GM21825 (cell line): ENCODE data around the gene ANAPC5.
"Not testable (repeated sequence)": the region's sequence is repeated elsewhere in the genome, so short reads cannot be mapped to it uniquely, and the experiment has no call there.

Experiments used
- ATAC-seq: cut with Tn5 transposase; IDR thresholded peaks from one replicate; pipeline ENCODE4 v1.9.1; 2021; ENCODE audit warnings: mild to moderate bottlenecking, moderate library complexity; ENCODE audit not compliant: unreplicated experiment

ANAPC5 gene, protein sequence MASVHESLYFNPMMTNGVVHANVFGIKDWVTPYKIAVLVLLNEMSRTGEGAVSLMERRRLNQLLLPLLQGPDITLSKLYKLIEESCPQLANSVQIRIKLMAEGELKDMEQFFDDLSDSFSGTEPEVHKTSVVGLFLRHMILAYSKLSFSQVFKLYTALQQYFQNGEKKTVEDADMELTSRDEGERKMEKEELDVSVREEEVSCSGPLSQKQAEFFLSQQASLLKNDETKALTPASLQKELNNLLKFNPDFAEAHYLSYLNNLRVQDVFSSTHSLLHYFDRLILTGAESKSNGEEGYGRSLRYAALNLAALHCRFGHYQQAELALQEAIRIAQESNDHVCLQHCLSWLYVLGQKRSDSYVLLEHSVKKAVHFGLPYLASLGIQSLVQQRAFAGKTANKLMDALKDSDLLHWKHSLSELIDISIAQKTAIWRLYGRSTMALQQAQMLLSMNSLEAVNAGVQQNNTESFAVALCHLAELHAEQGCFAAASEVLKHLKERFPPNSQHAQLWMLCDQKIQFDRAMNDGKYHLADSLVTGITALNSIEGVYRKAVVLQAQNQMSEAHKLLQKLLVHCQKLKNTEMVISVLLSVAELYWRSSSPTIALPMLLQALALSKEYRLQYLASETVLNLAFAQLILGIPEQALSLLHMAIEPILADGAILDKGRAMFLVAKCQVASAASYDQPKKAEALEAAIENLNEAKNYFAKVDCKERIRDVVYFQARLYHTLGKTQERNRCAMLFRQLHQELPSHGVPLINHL

DNA sequence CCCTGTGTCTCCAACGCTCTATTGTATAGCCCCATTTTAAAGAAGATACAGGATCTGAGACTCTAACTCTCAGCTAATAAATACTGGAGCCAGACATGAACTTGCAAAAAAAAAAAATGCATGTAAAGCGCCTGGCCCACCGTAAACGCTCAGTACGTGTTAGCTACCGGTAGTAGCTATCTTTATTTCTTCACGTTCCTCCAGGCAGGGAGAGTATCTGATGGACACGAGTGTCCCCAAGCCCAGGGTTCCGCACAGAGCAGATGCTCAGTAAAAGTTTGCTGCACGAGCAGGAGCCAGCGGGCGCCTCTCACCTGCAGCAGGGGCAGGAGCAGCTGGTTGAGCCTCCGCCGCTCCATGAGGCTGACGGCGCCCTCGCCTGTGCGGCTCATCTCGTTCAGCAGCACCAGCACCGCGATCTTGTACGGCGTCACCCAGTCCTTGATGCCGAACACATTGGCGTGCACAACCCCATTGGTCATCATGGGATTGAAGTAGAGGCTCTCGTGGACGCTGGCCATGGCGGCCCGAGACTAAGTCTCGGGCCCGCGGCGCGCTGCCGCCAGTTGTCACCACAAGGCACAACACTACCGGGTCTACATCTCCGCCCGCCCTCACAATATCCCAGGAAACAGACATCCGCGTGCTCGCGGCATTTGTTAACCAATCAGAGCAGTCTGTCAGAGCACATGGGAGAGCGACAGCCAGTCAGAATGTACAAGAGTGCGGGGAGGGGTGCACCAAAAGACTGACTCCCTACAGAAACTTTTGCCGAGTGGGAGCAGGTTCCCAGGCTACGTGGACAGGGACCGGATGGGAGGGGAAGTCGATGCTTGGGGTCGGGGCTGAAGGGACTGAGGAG lies at the start of gene ANAPC5:
ANAPC5 (minus strand) TSS at position 592 of the 862 bp plus-strand sequence; CDS start at position 521, 71 bp downstream.
- peak; percentile 96 for ATAC-seq

DNA sequence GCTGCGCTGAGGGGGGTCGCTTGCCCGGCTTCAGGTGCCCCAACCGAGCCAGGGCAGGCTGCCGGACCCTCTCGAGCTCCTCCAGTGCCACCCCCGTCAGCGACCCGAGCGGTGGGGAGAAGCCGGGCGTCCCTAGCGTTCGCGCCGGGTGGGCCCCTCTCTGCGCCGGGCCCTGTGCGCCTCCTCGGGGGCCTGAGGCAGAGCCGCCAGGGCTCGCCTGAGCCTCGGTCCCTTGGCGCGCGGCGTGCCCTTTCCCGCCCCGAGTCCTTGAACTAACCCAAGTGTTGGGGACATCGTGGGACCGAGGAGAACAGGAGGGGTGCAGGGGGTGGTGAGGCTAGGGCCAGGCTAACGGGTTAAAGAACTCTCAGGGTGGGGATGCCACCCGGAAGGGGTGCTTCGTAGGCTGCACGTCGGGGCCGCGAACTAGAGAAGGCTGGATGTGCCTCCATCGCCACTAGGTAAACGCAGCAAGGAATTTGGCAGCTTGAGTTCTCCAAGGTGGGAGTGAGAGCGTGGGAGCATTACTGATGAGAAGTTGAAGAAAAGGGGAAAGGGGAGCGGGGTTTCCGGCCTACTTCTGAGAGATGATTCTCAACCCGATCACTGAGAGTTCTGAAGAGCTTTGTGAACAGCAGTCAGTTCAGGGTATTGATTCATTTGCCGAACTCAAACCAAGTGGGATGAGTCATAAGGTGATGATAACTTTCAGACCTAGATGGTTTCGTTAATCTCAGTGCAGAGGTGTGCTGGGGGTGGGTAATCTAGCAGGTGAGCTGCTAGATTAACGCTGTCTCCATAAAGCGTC lies 48.3 kb upstream of the ANAPC5 start:
- ATAC-seq = peak; percentile 32

DNA sequence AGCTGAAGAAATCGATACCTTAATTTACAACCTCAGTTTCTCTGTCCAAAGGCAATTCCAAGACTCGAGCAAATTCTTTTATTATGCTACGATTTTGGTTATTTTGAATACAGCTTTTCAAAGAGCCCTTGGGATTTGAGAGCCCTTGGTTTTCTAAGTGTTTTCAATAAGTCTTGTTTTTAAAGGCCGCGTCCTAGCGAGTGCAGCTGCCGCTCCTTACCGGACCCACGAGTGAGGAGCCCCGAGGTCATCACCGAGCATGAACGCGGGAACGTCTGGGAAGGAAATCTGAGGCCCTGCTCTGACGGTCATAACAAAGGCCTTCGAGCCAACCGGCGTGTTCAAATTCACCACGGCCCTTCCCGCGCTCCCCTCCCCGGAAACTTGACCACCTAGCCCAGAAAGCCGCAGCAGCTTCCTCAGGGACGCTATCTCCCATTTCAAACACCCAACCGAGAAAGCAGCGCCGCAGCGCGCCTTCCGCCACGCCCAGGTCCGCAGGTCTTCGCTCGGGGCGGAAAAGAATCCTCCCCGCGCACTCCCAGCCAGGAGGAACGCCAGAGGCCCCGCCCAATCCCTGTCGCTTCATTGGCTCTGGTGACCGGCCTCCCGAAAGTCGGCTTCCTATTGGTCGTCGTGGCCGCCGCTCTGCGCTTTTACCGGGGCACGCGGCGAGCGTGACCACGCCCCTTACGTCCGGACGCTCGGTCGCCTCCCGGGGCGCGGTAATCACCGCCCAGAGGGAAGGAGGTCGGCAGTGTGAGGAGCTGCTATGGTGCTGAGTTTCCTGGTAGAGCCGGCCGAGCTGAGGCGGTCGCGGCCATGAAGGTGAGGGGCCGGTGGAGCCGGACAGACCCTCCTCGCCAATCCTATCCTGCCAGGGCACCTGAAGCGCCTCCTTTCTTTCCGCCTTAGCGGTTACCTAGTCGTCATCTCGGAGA lies 47.5 kb upstream of the ANAPC5 start, which contains the start of gene RNF34:
RNF34 (plus strand) TSS at position 728 of the 941 bp plus-strand sequence; CDS start at position 823, 95 bp downstream.
- peak; percentile 93 for ATAC-seq

DNA sequence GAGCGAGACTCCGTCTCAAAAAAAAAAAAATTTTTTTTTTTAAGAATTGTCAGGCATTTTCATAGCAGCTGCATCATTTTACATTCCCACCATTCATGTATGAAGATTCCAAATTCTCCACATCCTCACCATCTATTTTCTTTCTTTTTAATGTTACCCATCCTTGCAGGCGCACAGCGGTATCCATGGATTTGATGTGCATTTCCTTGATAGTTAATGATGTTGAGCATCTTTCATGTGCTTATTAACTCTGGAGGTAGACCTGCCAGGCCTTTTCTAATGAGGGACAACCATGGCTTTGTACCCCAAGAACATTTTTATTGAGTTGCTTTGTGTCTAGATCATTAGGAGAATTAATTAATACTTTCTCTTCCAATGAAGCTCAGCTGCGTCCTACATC lies 46.1 kb upstream of the ANAPC5 start:
- no peak for ATAC-seq

DNA sequence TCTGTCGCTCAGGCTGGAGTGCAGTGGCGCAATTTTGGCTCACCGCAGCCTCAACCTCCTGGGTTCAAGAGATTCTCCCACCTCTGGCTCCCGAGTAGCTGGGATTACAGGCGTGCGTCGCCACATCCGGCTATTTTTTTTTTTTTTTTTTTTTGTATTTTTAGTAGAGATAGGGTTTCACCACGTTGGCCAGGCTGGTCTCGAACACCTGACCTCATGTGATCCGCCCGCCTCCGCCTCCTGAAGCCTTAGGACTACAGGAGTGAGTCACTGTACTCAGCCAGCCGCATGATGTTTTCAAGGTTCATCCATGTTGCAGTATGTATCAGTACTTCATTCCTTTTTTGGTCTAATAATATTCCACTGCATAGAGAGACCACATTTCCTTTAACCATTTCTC lies 45.3 kb upstream of the ANAPC5 start:
- ATAC-seq = no peak

DNA sequence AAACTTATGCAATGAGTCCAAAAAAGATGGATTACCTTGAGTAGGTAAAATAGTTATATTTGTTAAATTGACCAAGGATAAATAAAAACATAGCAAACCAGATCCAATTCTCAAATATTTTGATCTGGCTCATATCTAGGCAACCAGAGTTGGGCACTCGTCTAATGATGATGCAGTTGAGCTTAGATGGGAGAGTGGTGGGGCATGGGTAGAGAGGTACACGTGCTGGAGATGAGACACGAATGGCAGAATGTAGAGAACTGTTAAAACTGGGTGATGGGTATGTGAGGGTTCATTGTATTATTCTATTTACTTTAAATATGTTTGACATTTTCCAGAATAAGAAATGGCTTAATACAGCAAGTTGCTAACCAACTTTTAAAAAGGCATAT lies 40.1 kb upstream of the ANAPC5 start:
- ATAC-seq = no peak

DNA sequence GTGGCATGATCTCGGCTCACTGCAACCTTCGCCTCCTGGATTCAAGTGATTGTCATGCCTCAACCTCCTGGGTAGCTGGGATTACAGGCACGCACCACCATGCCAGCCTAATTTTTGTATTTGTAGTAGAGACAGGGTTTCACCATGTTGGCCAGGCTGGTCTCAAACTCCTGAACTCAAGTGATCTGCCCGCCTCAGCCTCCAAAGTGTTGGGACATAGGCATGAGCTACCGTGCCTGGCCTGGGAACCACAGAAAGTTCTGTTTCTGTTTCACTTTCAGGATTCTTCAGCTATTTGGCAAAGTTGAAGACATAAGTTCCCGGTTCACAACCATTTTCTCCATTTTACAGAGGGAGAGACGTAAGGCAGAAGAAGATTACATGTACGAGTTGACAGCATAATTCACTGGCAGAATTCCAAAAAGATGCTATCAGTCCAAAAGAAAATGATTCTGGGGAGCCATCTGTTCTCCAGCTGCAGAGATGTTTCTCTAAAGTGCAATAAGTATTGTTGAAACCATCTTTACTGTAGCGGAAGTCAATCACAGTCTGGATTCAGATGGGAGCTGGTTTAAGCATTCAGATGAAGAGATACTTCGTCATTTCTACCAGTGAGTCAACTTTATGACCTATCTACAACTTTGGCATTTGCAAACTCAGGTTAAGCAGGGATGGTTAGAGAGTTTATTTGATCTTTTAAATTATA lies 39.6 kb upstream of the ANAPC5 start:
- no peak for ATAC-seq

DNA sequence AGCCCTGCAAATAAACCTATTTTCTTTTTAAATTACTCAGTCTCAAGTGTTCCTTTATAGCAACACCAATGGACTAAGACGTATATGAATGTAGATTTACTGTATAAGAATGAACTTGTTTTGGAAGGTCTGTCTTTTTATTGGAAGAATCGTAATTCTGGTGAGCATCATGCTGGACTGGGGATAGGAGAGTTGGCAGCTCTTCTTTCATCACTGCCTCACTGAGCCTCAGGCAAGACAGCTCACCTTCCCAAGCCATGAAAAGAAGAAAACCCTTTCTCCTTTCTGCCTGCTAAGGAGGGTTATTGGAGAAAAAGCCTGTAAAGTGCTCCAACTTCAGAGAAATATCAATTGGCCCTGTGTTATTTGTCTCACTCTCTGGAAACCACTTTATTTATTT lies 38.6 kb upstream of the ANAPC5 start:
- ATAC-seq = no peak

DNA sequence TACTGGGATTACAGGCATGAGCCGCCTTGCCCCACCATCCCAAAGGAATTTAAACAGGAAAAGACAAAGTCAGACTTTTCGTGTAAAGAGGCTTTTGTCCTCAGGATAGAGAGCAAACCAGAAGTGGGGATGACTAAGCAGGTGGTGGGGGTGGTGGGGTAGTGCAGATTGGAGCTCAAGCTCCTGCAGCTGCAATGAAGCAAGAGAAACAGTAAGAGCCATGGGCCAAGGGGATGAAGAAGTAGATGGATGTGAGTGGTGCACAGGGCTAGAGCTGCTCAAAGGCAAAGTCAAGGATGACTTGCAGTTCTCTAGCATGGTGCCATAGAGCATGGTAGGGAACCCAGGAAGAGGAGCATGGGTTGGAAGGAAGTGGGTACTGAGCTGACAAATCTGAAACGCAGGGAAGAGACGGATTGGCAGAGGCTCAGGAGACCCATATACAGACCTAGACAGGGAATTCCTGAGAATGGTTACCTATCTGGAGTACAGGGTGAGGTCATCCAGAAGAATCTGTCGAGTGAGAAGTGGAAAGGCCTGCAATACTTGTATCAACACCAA lies 36.3 kb upstream of the ANAPC5 start:
- ATAC-seq = no peak

DNA sequence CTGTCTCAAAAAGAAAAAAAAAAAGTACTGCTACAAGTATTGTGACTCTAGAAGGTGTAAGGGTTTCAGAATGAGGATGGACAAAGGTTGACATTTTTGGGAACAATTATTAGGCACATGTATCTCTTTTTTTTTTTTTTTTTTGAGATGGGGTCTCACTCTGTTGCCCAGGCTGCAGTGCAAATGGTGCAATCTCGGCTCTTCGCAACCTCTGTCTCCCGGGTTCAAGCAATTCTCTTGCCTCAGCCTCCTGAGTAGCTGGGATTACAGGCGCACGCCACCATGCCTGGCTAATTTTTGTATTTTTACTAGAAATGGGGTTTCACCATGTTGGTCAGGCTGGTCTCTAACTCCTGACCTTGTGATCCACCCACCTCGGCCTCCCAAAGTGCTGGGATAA lies 32.7 kb upstream of the ANAPC5 start:
- ATAC-seq = not testable (repeated sequence)

DNA sequence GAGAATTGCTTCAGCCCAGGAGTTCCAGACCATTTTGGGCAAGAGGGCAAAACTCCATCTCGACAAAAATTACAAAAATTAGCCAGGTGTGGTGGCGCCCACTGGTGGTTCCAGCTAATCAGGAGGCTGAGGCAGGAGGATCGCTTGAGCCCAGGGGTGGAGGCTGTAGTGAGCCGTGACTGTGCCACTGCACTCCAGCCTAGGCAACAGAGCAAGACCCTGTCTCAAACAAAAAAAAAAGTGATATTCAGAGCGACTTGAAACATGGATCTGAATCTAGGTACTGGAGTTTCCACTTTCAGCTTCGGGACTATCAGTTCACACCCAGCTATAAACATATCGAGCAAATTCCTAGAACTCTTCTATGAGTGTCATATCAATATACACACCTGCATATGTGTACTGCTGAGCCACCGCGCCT lies 31.4 kb upstream of the ANAPC5 start:
- no peak for ATAC-seq

DNA sequence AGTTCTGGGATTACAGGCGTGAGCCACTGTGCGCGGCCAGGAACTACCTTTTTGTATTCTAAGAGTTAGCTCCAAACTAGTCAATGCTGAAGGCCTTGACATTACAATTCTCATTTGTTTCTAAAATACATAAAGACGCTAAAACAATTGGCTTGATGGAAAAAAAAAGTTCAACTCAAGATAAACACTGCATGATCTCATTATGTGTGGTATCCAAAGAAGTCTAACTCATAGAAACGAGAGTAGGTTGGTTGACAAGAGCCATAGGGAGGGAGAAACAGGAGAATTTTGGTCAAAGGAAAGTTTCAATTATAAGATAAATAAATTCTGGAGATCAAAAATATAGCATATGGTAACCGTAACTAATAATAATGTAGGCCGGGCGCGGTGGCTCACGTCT lies 27.7 kb upstream of the ANAPC5 start:
- ATAC-seq = no peak

DNA sequence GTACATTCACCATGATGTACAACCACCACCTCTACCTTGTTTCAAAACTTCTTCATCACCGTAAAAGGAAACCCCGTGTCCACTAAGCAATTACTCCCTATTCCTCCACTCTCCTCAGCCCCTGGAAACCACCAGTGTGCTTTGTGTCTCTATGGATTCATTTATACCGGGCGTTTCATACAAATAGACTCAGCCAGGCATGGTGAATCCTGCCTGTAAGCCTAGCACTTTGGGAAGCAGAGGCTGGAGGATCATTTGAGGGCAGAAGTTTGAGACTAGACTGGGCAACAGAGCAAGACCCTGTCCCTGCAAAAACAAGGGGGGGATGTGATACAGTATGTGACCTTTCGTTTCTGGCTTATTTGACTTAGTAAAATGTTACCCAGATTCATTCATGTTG lies 26.5 kb upstream of the ANAPC5 start:
- ATAC-seq = no peak

DNA sequence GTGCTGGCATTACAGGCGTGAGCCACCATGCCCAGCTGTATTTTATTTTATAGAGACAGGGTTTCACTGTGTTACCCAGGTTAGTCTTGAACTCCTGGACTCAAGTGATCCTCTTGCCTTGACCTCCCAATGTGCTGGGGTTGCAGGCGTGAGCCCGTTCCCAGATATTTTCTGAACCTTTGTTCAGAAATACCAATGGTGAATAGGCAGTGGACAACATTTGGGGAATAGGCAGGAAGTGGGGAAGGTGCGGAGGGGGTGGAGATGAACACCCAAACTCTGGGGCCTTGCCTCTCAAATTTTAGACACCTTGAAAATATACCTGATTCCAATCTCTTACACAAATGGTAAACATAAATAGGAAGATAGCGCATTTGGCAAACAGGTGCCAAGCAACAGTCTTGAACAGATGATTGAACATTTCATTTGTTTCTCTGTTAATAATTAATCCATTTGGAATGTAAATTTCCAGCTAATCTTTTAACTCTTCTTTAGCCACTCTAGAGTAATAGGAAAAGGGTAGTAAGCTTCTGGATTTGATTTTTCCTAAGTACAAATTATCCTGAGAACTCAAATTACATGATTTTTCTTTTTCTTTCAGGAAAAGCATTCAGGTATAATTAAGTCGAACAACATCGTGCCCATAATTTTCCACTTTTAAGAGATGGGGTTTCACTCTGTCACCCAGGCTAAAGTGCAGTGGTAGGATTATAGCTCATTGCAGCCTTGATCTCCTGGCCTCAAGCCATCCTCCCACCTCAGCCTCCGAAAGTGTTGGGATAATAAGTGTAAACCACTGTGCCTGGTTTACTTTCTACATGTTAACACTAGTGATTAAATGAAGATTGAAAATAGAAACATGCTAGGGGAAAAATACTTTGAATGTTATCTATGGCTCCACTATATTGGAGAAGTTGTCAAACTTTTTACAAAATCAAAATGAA lies 24.8 kb upstream of the ANAPC5 start:
- no peak for ATAC-seq

DNA sequence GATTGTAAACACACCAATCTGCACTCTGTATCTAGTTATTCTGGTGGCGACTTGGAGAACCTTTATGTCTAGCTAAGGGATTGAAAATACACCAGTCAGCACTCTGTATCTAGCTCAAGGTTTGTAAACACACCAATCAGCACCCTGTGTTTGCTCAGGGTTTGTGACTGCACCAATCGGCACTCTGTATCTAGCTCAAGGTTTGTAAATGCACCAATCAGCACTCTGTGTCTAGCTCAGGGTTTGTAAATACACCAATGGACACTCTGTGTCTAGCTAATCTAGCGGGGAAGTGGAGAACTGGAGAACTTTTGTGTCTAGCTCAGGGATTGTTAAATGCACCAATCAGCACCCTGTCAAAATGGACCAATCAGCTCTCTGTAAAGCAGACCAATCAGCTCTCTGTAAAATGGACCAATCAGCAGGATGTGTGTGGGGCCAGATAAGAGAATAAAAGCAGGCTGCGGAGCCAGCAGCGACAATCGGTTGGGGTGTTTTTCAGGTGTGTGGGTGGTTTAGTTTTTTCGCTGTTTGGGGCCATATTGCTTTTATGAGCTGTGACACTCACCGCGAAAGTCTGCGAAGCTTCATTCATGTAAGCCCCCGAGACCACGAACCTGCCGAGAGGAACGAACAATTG lies 22.9 kb upstream of the ANAPC5 start:
- not testable (repeated sequence) for ATAC-seq

DNA sequence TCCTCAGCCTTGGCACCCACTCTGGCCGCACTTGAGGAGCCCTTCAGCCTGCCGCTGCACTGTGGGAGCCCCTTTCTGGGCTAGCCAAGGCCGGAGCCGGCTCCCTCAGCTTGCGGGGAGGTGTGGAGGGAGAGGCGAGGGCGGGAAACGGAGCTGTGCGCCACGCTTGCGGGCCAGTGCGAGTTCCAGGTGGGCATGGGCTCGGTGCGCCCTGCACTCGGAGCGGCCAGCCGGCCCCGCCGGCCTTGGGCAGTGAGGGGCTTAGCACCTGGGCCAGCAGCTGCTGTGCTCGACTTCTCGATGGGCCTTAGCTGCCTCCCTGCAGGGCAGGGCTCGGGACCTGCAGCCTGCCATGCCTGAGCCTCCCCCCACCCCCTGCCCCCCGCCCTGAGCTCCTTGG lies 22.1 kb upstream of the ANAPC5 start:
- not testable (repeated sequence) for ATAC-seq

DNA sequence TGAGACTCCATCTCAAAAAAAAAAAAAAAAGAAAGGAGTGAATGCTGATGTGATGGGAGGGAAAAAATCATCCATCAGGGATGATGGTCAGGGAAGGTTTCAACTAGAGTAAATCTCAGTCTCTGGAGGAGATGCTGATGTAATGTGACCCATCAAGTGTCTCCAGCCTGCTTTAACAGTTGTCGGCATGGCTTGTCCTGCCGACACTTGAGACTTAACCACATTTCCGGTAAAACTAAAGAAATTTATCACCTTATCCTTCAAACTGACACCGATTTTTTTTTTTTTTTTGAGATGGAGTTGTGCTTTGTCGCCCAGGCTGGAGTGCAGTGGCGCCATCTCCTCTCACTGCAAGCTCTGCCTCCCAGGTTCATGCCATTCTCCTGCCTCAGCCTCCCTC lies 21.5 kb upstream of the ANAPC5 start:
- no peak for ATAC-seq
